Measurements from ENCODE around the gene ELOVL2. TPM values are rescaled to one million over a fixed set of nuclear protein-coding genes. Genes with fewer than 3 reads are reported as not detected.
A peak's percentile ranks its signal among the peaks of the same experiment; 100 is the strongest.

The ELOVL2 gene
- polyA plus RNA-seq, 3 donors, result not detected

DNA sequence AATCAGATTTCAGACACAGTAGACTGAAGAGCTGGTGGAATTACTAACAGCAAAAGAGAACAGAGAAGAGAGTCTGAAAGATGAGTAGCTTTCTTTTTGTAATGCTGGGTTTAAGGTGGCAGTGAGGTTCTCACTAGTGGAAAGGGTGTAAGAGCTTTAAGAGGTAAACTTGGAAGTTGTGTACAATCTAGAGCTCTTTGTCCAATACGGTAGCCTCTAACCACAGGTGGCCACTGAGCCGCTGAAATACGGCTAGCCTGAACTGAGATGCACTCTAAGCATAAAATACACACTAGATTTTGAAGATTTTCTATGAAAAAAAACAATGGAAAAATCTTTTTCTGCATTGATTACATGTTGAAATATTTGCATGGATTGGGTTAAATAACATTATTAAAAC, 4.0 kb downstream of the ELOVL2 start:
- Mint-ChIP-seq H3K27ac (no peak overlapping the region), H3K4me3 (peak overlapping the region in 1 of 2 donors; percentile 56), H3K27me3 (ENCODE audit: low read depth in 3 of 3) (peaks cover 68 to 72% (median 71%) of the 10 kb centered on the region in 3 donors), H3K9me3 (peaks cover 5 to 15% (median 7%) of the 10 kb centered on the region in 7 donors), H3K4me1 (peaks cover 14% of the 10 kb centered on the region), H3K36me3 (peaks cover 4% of the 10 kb centered on the region in 2 donors)
- Histone ChIP-seq H3K27me3 (ENCODE audit: control insufficient read depth in 2 of 2, insufficient read depth in 2 of 2, low read length in 2 of 2) (peaks cover 72 to 88% of the 10 kb centered on the region in 2 donors), H3K79me2 (ENCODE audit: insufficient read depth, low read length) (no peaks in the 10 kb centered on the region), H3K36me3 (replicated peaks in 1 of 2; ENCODE audit: control insufficient read depth in 1 of 2, insufficient read depth in 2 of 2, low read length in 2 of 2) (no peaks in the 10 kb centered on the region), H3K4me1 (ENCODE audit: control insufficient read depth in 1 of 2, insufficient read depth in 2 of 2, low read length in 2 of 2) (peaks cover 6 to 15% of the 10 kb centered on the region in 2 donors), H3K27ac (ENCODE audit: low read depth in 1 of 2, low read length in 2 of 2) (no peak overlapping the region), H2AFZ (ENCODE audit: insufficient read depth, low read depth, low read length, poor library complexity, severe bottlenecking) (no peak overlapping the region), H3K9ac (ENCODE audit: insufficient read depth, low read length, poor library complexity, severe bottlenecking) (no peak overlapping the region), H3K9me3 (replicated peaks in 1 of 2; ENCODE audit: control insufficient read depth in 1 of 2, insufficient read depth in 1 of 2, low read length in 2 of 2) (peaks cover 0 to 17% of the 10 kb centered on the region in 2 donors), H4K20me1 (ENCODE audit: insufficient read depth, low read length) (no peaks in the 10 kb centered on the region), H3K4me2 (replicated peaks; ENCODE audit: extremely low read depth, low read length, poor library complexity, severe bottlenecking) (no peak overlapping the region), H3K4me3 (replicated peaks in 1 of 3; ENCODE audit: low read depth in 2 of 3, low read length in 3 of 3) (no peak overlapping the region)
- no peak for DNase-seq
- intact Hi-C loops (cut with micrococcal nuclease), result no loop called here
- TF ChIP-seq, protein P1, sequence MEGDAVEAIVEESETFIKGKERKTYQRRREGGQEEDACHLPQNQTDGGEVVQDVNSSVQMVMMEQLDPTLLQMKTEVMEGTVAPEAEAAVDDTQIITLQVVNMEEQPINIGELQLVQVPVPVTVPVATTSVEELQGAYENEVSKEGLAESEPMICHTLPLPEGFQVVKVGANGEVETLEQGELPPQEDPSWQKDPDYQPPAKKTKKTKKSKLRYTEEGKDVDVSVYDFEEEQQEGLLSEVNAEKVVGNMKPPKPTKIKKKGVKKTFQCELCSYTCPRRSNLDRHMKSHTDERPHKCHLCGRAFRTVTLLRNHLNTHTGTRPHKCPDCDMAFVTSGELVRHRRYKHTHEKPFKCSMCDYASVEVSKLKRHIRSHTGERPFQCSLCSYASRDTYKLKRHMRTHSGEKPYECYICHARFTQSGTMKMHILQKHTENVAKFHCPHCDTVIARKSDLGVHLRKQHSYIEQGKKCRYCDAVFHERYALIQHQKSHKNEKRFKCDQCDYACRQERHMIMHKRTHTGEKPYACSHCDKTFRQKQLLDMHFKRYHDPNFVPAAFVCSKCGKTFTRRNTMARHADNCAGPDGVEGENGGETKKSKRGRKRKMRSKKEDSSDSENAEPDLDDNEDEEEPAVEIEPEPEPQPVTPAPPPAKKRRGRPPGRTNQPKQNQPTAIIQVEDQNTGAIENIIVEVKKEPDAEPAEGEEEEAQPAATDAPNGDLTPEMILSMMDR (IDR thresholded peaks at IDR 0.05), result no peak
- WGBS (ENCODE audit: insufficient coverage), result no CpG with 5 or more reads among the region's 3 CpGs

DNA sequence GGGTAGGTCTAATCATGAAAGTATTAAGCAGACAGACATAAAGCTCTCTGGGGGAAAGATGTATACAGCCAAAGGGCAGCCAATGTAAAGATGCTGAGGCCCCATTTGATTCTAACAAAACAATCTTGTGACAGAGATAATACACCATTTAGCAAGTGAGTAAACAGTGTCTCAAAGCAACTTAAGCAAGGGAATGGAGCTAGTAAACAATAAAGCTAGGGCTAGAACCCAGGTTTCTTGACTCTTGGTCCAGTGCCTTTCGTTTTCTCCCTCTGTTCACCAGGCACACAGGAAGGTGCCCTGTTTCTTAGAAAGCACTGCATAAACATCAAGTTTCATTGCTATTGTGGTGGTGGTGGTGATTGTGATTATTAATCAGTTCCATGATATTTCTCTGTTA, 5.1 kb downstream of the ELOVL2 start:
- DNase-seq, result no peak
- Mint-ChIP-seq H3K27ac (no peak overlapping the region), H3K4me1 (peaks cover 8% of the 10 kb centered on the region), H3K27me3 (ENCODE audit: low read depth in 3 of 3) (peaks cover 65 to 72% (median 68%) of the 10 kb centered on the region in 3 donors), H3K4me3 (peak overlapping the region in 1 of 2 donors; percentile 30), H3K36me3 (no peaks in the 10 kb centered on the region), H3K9me3 (peaks cover 0 to 7% (median 0%) of the 10 kb centered on the region in 7 donors)
- Histone ChIP-seq H2AFZ (ENCODE audit: insufficient read depth, low read depth, low read length, poor library complexity, severe bottlenecking) (no peak overlapping the region), H3K9me3 (replicated peaks in 1 of 2; ENCODE audit: control insufficient read depth in 1 of 2, insufficient read depth in 1 of 2, low read length in 2 of 2) (peaks cover 0 to 13% of the 10 kb centered on the region in 2 donors), H3K79me2 (ENCODE audit: insufficient read depth, low read length) (no peaks in the 10 kb centered on the region), H3K9ac (ENCODE audit: insufficient read depth, low read length, poor library complexity, severe bottlenecking) (no peak overlapping the region), H3K4me3 (replicated peaks in 1 of 3; ENCODE audit: low read depth in 2 of 3, low read length in 3 of 3) (no peak overlapping the region), H3K36me3 (replicated peaks in 1 of 2; ENCODE audit: control insufficient read depth in 1 of 2, insufficient read depth in 2 of 2, low read length in 2 of 2) (no peaks in the 10 kb centered on the region), H4K20me1 (ENCODE audit: insufficient read depth, low read length) (no peaks in the 10 kb centered on the region), H3K27ac (ENCODE audit: low read depth in 1 of 2, low read length in 2 of 2) (no peak overlapping the region), H3K27me3 (ENCODE audit: control insufficient read depth in 2 of 2, insufficient read depth in 2 of 2, low read length in 2 of 2) (peaks cover 68 to 81% of the 10 kb centered on the region in 2 donors), H3K4me1 (ENCODE audit: control insufficient read depth in 1 of 2, insufficient read depth in 2 of 2, low read length in 2 of 2) (peaks cover 0 to 8% of the 10 kb centered on the region in 2 donors), H3K4me2 (replicated peaks; ENCODE audit: extremely low read depth, low read length, poor library complexity, severe bottlenecking) (no peak overlapping the region)
- TF ChIP-seq, protein P1 (IDR thresholded peaks at IDR 0.05), result no peak
- WGBS (ENCODE audit: insufficient coverage), result no CpG with 5 or more reads among the region's 1 CpG
- intact Hi-C loops (cut with micrococcal nuclease), result no loop called here
